ENCODE results near the gene CACNA1E. TPM values are rescaled to one million over a fixed set of nuclear protein-coding genes. Genes with fewer than 3 reads are reported as not detected.

Gene CACNA1E
- total RNA-seq, 6 donors from 2014 or later, result 0.17 to 1.4 (median 0.51) TPM

- WGBS, 2 donors, result 72 to 92% methylated on average over 3 of the region's 3 CpGs
Measured at GRCh38 chr1:181453541-181454201, 29.6 kb upstream of the CACNA1E start.

GRCh38 chr1:181456551-181456950, 26.8 kb upstream of the CACNA1E start:
- whole genome bisulfite sequencing, 2 donors, result 62 to 67% methylated on average over 3 of the region's 3 CpGs
- H3K9me3 ChIP-seq, result peaks cover 0 to 8% (median 1%) of the 10 kb centered on the region in 4 donors
- TF ChIP-seq POLR2AphosphoS5 (IDR thresholded peaks at IDR 0.05), result no peak
- no peak for TF ChIP-seq CTCF (IDR thresholded peaks at IDR 0.05)
- no peak for TF ChIP-seq EP300 (IDR thresholded peaks at IDR 0.05)
- no peak for TF ChIP-seq POLR2A (IDR thresholded peaks at IDR 0.05)
- H3K27ac ChIP-seq, result no peak overlapping the region
- no peak for DNase-seq
- no peaks in the 10 kb centered on the region for H3K27me3 ChIP-seq
- no peaks in the 10 kb centered on the region for H3K36me3 ChIP-seq
- H3K4me3 ChIP-seq, result no peak overlapping the region
- no peak for ATAC-seq (ENCODE audit: low FRiP score in 2 of 2)
- no peaks in the 10 kb centered on the region for H3K4me1 ChIP-seq

More at GRCh38 chr1:181453541-181454201, 29.6 kb upstream of the CACNA1E start:
- Histone ChIP-seq H3K9me3 (peaks cover 0 to 8% (median 1%) of the 10 kb centered on the region in 4 donors), H3K27ac (no peak overlapping the region), H3K4me1 (no peaks in the 10 kb centered on the region), H3K4me3 (no peak overlapping the region), H3K36me3 (no peaks in the 10 kb centered on the region), H3K27me3 (no peaks in the 10 kb centered on the region)
- ATAC-seq (ENCODE audit: low FRiP score in 2 of 2) (no peak), DNase-seq (no peak)
- TF ChIP-seq POLR2AphosphoS5 (IDR thresholded peaks at IDR 0.05) (no peak), POLR2A (IDR thresholded peaks at IDR 0.05) (no peak), EP300 (IDR thresholded peaks at IDR 0.05) (no peak), CTCF (IDR thresholded peaks at IDR 0.05) (no peak)

- DNase-seq, result no peak
- no peaks in the 10 kb centered on the region for H3K27me3 ChIP-seq
- H3K27ac ChIP-seq, result no peak overlapping the region
- no peak overlapping the region for H3K4me3 ChIP-seq
- ATAC-seq (ENCODE audit: low FRiP score in 2 of 2), result no peak
- 81 to 88% methylated on average over 2 of the region's 2 CpGs for WGBS, 2 donors
- no peaks in the 10 kb centered on the region for H3K4me1 ChIP-seq
- H3K9me3 ChIP-seq, result peaks cover 0 to 8% (median 1%) of the 10 kb centered on the region in 4 donors
- TF ChIP-seq POLR2A (IDR thresholded peaks at IDR 0.05) (no peak), EP300 (IDR thresholded peaks at IDR 0.05) (no peak), CTCF (IDR thresholded peaks at IDR 0.05) (no peak), POLR2AphosphoS5 (IDR thresholded peaks at IDR 0.05) (no peak)
- H3K36me3 ChIP-seq, result no peaks in the 10 kb centered on the region
Measured at GRCh38 chr1:181458419-181458818, 24.9 kb upstream of the CACNA1E start.

- Histone ChIP-seq H3K4me3 (no peak overlapping the region), H3K9me3 (peaks cover 0 to 8% (median 1%) of the 10 kb centered on the region in 4 donors), H3K27ac (no peak overlapping the region), H3K27me3 (no peaks in the 10 kb centered on the region), H3K4me1 (no peaks in the 10 kb centered on the region), H3K36me3 (no peaks in the 10 kb centered on the region)
- DNase-seq (no peak), ATAC-seq (ENCODE audit: low FRiP score in 2 of 2) (no peak)
- TF ChIP-seq POLR2A (IDR thresholded peaks at IDR 0.05) (no peak), CTCF (IDR thresholded peaks at IDR 0.05) (no peak), EP300 (IDR thresholded peaks at IDR 0.05) (no peak), POLR2AphosphoS5 (IDR thresholded peaks at IDR 0.05) (no peak)
- WGBS, 2 donors, result 86 to 100% methylated on average over 2 of the region's 2 CpGs
Measured at GRCh38 chr1:181459067-181459466, 24.2 kb upstream of the CACNA1E start.

GRCh38 chr1:181469829-181470228, 13.5 kb upstream of the CACNA1E start:
- WGBS, 2 donors, result 66 to 71% methylated on average over 5 of the region's 5 CpGs
- ATAC-seq (ENCODE audit: low FRiP score in 2 of 2), result peak; percentile 71 to 85
- no peaks in the 10 kb centered on the region for H3K4me1 ChIP-seq

More at GRCh38 chr1:181469829-181470228, 13.5 kb upstream of the CACNA1E start:
- Histone ChIP-seq H3K4me3 (no peak overlapping the region), H3K27me3 (no peaks in the 10 kb centered on the region), H3K9me3 (no peaks in the 10 kb centered on the region), H3K27ac (no peak overlapping the region), H3K36me3 (no peaks in the 10 kb centered on the region)
- no peak for TF ChIP-seq EP300 (IDR thresholded peaks at IDR 0.05)
- no peak for TF ChIP-seq POLR2AphosphoS5 (IDR thresholded peaks at IDR 0.05)
- DNase-seq, result no peak
